SIG-M5 treated with dmso at 0.1 percent for 504 hours (cell line): ENCODE measurements around the gene GYPE.
"Not testable (repeated sequence)": the region's sequence is repeated elsewhere in the genome, so short reads cannot be mapped to it uniquely, and the experiment has no call there.

Experiments
- DNase-seq: peaks from one replicate; lab custom pipeline; 2025; ENCODE audit not compliant: unreplicated experiment; lab: John Stamatoyannopoulos, UW

Gene GYPE

GRCh38 chr4:143905440-143905839 lies at the start of gene GYPE:
Gene GYPE, minus strand, starts transcription at chr4:143905559. Its CDS starts 52 bp downstream, at chr4:143905507.
- not testable (repeated sequence) for DNase-seq

- not testable (repeated sequence) for DNase-seq
These were observed 46.2 kb upstream of the GYPE start for GRCh38 chr4:143951458-143951972.

- DNase-seq: not testable (repeated sequence)
These were observed 45.6 kb upstream of the GYPE start for GRCh38 chr4:143950967-143951366.

- DNase-seq: not testable (repeated sequence)
These were observed 44.8 kb upstream of the GYPE start for GRCh38 chr4:143950185-143950584.

- DNase-seq: not testable (repeated sequence)
These were observed 42.1 kb upstream of the GYPE start for GRCh38 chr4:143947493-143947892.

GRCh38 chr4:143940708-143941107 lies 35.3 kb upstream of the GYPE start:
- DNase-seq: not testable (repeated sequence)

- DNase-seq: no peak
These were observed 34.2 kb upstream of the GYPE start for GRCh38 chr4:143939528-143939927.

GRCh38 chr4:143938890-143939289 lies 33.5 kb upstream of the GYPE start:
- DNase-seq: not testable (repeated sequence)

GRCh38 chr4:143921181-143921580 lies 15.8 kb upstream of the GYPE start:
- no peak for DNase-seq

- not testable (repeated sequence) for DNase-seq
These were observed 11.1 kb upstream of the GYPE start for GRCh38 chr4:143916485-143916884.

GRCh38 chr4:143912478-143912877 lies 7.1 kb upstream of the GYPE start:
- DNase-seq: not testable (repeated sequence)

GRCh38 chr4:143911528-143912417 lies 6.4 kb upstream of the GYPE start:
- not testable (repeated sequence) for DNase-seq

GRCh38 chr4:143910906-143911305 lies 5.5 kb upstream of the GYPE start:
- DNase-seq: not testable (repeated sequence)

GRCh38 chr4:143907811-143908210 lies 2.5 kb upstream of the GYPE start:
- DNase-seq: not testable (repeated sequence)

- DNase-seq: not testable (repeated sequence)
These were observed 928 bp downstream of the GYPE start for GRCh38 chr4:143904431-143904830.

GRCh38 chr4:143890323-143890722 lies 15.0 kb downstream of the GYPE start:
- not testable (repeated sequence) for DNase-seq

- DNase-seq: not testable (repeated sequence)
These were observed 17.2 kb downstream of the GYPE start for GRCh38 chr4:143888189-143888588.

GRCh38 chr4:143884965-143885364 lies 20.4 kb downstream of the GYPE start:
- DNase-seq: not testable (repeated sequence)

GRCh38 chr4:143883529-143883928 lies 21.8 kb downstream of the GYPE start:
- DNase-seq: no peak

- DNase-seq: no peak
These were observed 22.5 kb downstream of the GYPE start for GRCh38 chr4:143882892-143883291.

GRCh38 chr4:143879561-143879960 lies 25.8 kb downstream of the GYPE start:
- not testable (repeated sequence) for DNase-seq

GRCh38 chr4:143875357-143875756 lies 30.0 kb downstream of the GYPE start:
- not testable (repeated sequence) for DNase-seq
